ENCODE results near the gene ADGRV1.
"Not testable (repeated sequence)": the region's sequence is repeated elsewhere in the genome, so short reads cannot be mapped to it uniquely, and the experiment has no call there.

The ADGRV1 gene

GRCh38 chr5:90807496-90807895 lies 248.9 kb downstream of the ADGRV1 start:
- no peak for TF ChIP-seq CTCF (IDR thresholded peaks at IDR 0.05)
- no peak overlapping the region for H3K4me3 ChIP-seq
- H3K27ac ChIP-seq = no peak overlapping the region
- no peak for DNase-seq (ENCODE audit: low spot score)

- no peak for DNase-seq (ENCODE audit: low spot score)
- no peak for TF ChIP-seq CTCF (IDR thresholded peaks at IDR 0.05)
These were observed 250.9 kb downstream of the ADGRV1 start for GRCh38 chr5:90809311-90810056.

GRCh38 chr5:90810211-90810610 lies 251.6 kb downstream of the ADGRV1 start:
- no peak for DNase-seq (ENCODE audit: low spot score)
- Histone ChIP-seq H3K27ac (no peak overlapping the region), H3K4me3 (no peak overlapping the region)
- no peak for TF ChIP-seq CTCF (IDR thresholded peaks at IDR 0.05)

More at GRCh38 chr5:90809311-90810056, 250.9 kb downstream of the ADGRV1 start:
- Histone ChIP-seq H3K27ac (no peak overlapping the region), H3K4me3 (no peak overlapping the region)

- Histone ChIP-seq H3K4me3 (no peak overlapping the region), H3K27ac (no peak overlapping the region)
- no peak for DNase-seq (ENCODE audit: low spot score)
- TF ChIP-seq CTCF (IDR thresholded peaks at IDR 0.05) = no peak
These were observed 254.8 kb downstream of the ADGRV1 start for GRCh38 chr5:90813392-90813791.

GRCh38 chr5:90822062-90822461 lies 263.5 kb downstream of the ADGRV1 start:
- H3K4me3 ChIP-seq = not testable (repeated sequence)

GRCh38 chr5:90824436-90824835 lies 265.8 kb downstream of the ADGRV1 start:
- no peak for TF ChIP-seq CTCF (IDR thresholded peaks at IDR 0.05)
- no peak for DNase-seq (ENCODE audit: low spot score)
- H3K4me3 ChIP-seq = no peak overlapping the region
- no peak overlapping the region for H3K27ac ChIP-seq

More at GRCh38 chr5:90822062-90822461, 263.5 kb downstream of the ADGRV1 start:
- not testable (repeated sequence) for H3K27ac ChIP-seq; DNase-seq (ENCODE audit: low spot score)

- no peak for TF ChIP-seq CTCF (IDR thresholded peaks at IDR 0.05)
- Histone ChIP-seq H3K27ac (no peak overlapping the region), H3K4me3 (no peak overlapping the region)
- no peak for DNase-seq (ENCODE audit: low spot score)
These were observed 271.5 kb downstream of the ADGRV1 start for GRCh38 chr5:90830058-90830457.
